Bronchial epithelial cell (primary cell): ENCODE data around the gene ZNF747. TPM values are rescaled to one million over a fixed set of nuclear protein-coding genes. Genes with fewer than 3 reads are reported as not detected.

Source experiments
- DNase-seq: peaks from one replicate; pipeline ENCODE4 v3.0.0-alpha.2; 2010; ENCODE audit warnings: low read depth
- FAIRE-seq: peaks from 2 replicates; lab custom pipeline; 2011; peaks lifted over from hg19 to GRCh38; lab: Jason Lieb, UNC
- H3K27me3 ChIP-seq: 2 replicates; pipeline ENCODE4 v1.5.1; 2011; ENCODE audit warnings: low read length; ENCODE audit not compliant: control insufficient read depth, insufficient read depth
- H3K36me3 ChIP-seq: 2 replicates; pipeline ENCODE4 v1.5.1; 2011; ENCODE audit warnings: low read length; ENCODE audit not compliant: control insufficient read depth, insufficient read depth
- H3K4me3 ChIP-seq: 2 replicates; pipeline ENCODE4 v1.5.1; 2011; ENCODE audit warnings: mild to moderate bottlenecking, low read depth, low read length, control low read depth
- CTCF ChIP-seq: IDR thresholded peaks from 2 replicates; pipeline ENCODE4 v1.5.1; 2011; ENCODE audit warnings: mild to moderate bottlenecking, moderate library complexity, low read length, control low read depth, inconsistent platforms; ENCODE audit not compliant: insufficient read depth, severe bottlenecking
- total RNA-seq: library from RNA; depleted of rRNA; stranded (reverse); fragments of >200 nt; gene quantifications from 2 replicates; pipeline ENCODE4 v1.2.1, GENCODE V29; 2014

Gene ZNF747
- total RNA-seq, 1 donor from 2014 or later = 6.1 TPM

GRCh38 chr16:30567160-30567990 lies 32.7 kb upstream of the ZNF747 start:
- no peak for FAIRE-seq
- Histone ChIP-seq H3K36me3 (no peaks in the 10 kb centered on the region), H3K27me3 (no peaks in the 10 kb centered on the region), H3K4me3 (no peak overlapping the region)
- peak; percentile 81 for DNase-seq
- no peak for TF ChIP-seq CTCF

GRCh38 chr16:30566531-30566930 lies 31.9 kb upstream of the ZNF747 start:
- no peak for FAIRE-seq
- TF ChIP-seq CTCF = no peak
- no peaks in the 10 kb centered on the region for H3K27me3 ChIP-seq
- no peaks in the 10 kb centered on the region for H3K36me3 ChIP-seq
- no peak overlapping the region for H3K4me3 ChIP-seq
- no peak for DNase-seq

- H3K4me3 ChIP-seq = no peak overlapping the region
- no peak for FAIRE-seq
- H3K27me3 ChIP-seq = no peaks in the 10 kb centered on the region
- no peaks in the 10 kb centered on the region for H3K36me3 ChIP-seq
- no peak for DNase-seq
- no peak for TF ChIP-seq CTCF
These were observed 31.3 kb upstream of the ZNF747 start for GRCh38 chr16:30565984-30566383.

GRCh38 chr16:30565526-30565925 lies 30.9 kb upstream of the ZNF747 start:
- FAIRE-seq (no peak), DNase-seq (no peak)
- TF ChIP-seq CTCF = no peak
- Histone ChIP-seq H3K4me3 (no peak overlapping the region), H3K27me3 (no peaks in the 10 kb centered on the region), H3K36me3 (no peaks in the 10 kb centered on the region)

- Histone ChIP-seq H3K36me3 (no peaks in the 10 kb centered on the region), H3K27me3 (no peaks in the 10 kb centered on the region), H3K4me3 (no peak overlapping the region)
- no peak for DNase-seq
- no peak for FAIRE-seq
- TF ChIP-seq CTCF = no peak
These were observed 27.4 kb upstream of the ZNF747 start for GRCh38 chr16:30562021-30562420.
